Ovary (tissue), 9 donors: Measurements from ENCODE around the gene PPP4C. TPM values are rescaled to one million over a fixed set of nuclear protein-coding genes. Genes with fewer than 3 reads are reported as not detected.

ENCODE experiments used
- DNase-seq, 5 donors: peaks; one replicate each; pipeline ENCODE4 v3.0.0-alpha.2; 2019 to 2020
- H3K27ac ChIP-seq, 2 donors: fragments of 200-600 bp; one replicate each; pipeline versions ENCODE4 v1.5.1 to v1.8.0; 2019 to 2022
- H3K27me3 ChIP-seq: fragments of 200-600 bp; one replicate; pipeline ENCODE4 v1.8.0; 2022
- H3K36me3 ChIP-seq: fragments of 200-600 bp; sonication (generic); one replicate; pipeline ENCODE4 v1.5.1; 2019
- H3K4me1 ChIP-seq: one replicate; pipeline ENCODE4 v1.8.1; 2013; ENCODE audit warnings: mild to moderate bottlenecking, moderate library complexity; ENCODE audit not compliant: insufficient read depth
- H3K4me3 ChIP-seq: fragments of 200-600 bp; sonication (generic); one replicate; pipeline ENCODE4 v1.5.1; 2017
- H3K9me3 ChIP-seq, 2 donors: fragments of 200-600 bp in 1 of 2; sonication (generic) in 1 of 2; one replicate each; pipeline versions ENCODE4 v1.5.1 to v1.8.1; 2013 to 2019; ENCODE audit warnings: mild to moderate bottlenecking in 1 of 2, moderate library complexity in 1 of 2
- EP300 ChIP-seq: sonication (generic); formaldehyde crosslinking; IDR thresholded peaks from one replicate; pipeline ENCODE4 v1.6.1; 2017; ENCODE audit warnings: antibody characterized with exemption
- POLR2A ChIP-seq: fragments of 450-650 bp; IDR thresholded peaks from one replicate; pipeline ENCODE4 v1.6.1; 2017; ENCODE audit warnings: antibody characterized with exemption, mild to moderate bottlenecking, moderate library complexity
- WGBS, 3 donors: extraction: QIAGEN DNeasy Blood & Tissue Kit in 1 of 3; methylation state at CpG; one replicate each; pipeline versions ENCODE4 v1.1.5 to v1.1.7; 2013 to 2017; 5-methylcytosine and 5-hydroxymethylcytosine counted together
- intact Hi-C, 4 donors: fragments of 100-400 bp; cut with DNase I; formaldehyde crosslinking; loops; one replicate each; pipeline versions ENCODE4 v1.11.0 to v1.15.1; 2022 to 2023
- polyA plus RNA-seq, 2 donors: library from polyadenylated mRNA; stranded (reverse); fragments of 200-250 nt in 1 of 2; fragments of 350-450 nt in 1 of 2; fragmentation: Illumina TruSeq in 1 of 2; extraction: RNeasy Lipid Tissue Mini Kit (QIAGEN cat#74804) in 1 of 2; gene quantifications; one replicate each; pipeline ENCODE4 v1.2.3, GENCODE V29; 2013 to 2014
- total RNA-seq, 7 donors: library from RNA; depleted of rRNA in 2 of 7; stranded (reverse); fragments of >200 nt in 2 of 7; fragmentation: NEBNext Ultra II Directional in 3 of 7; extraction: Animal tissue kit (Norgen Biotek cat#: 25700) in 3 of 7; gene quantifications; one replicate each; pipeline versions ENCODE4 v1.1.0 to v1.2.4, GENCODE V29; 2016 to 2023
- TF ChIP-seq, protein P1 (sequence below), 3 donors: fragments of 450-650 bp in 2 of 3; fragments of 200-600 bp in 1 of 3; IDR thresholded peaks; one replicate each; pipeline versions ENCODE4 v1.5.1 to v1.8.0; 2016 to 2022; ENCODE audit warnings: antibody characterized with exemption in 3 of 3, mild to moderate bottlenecking in 1 of 3
- donor health status: DM: no; HTN: no; CAD: no; lungs with moderate emphysema.
- donor health status: DM: no; HTN: no; CAD: no.
- donor health status: Bipolar disorder and iron deficiency.
- donor health status: DM: yes; HTN: yes; CAD: no.
- donor health status: DM: no; HTN: no; CAD: no.
- donor health status: DM: yes; HTN: yes; CAD: no.

The PPP4C gene
- total and polyA plus RNA-seq, 9 donors: 13.7 to 58.8 (median 49.1) TPM

GRCh38 chr16:30108059-30108850 is 32.5 kb downstream of the PPP4C start:
- DNase-seq: no peak
- Histone ChIP-seq H3K4me3 (no peak overlapping the region), H3K36me3 (no peaks in the 10 kb centered on the region), H3K27ac (no peak overlapping the region), H3K27me3 (no peaks in the 10 kb centered on the region), H3K9me3 (no peaks in the 10 kb centered on the region), H3K4me1 (no peaks in the 10 kb centered on the region)
- TF ChIP-seq, protein P1, sequence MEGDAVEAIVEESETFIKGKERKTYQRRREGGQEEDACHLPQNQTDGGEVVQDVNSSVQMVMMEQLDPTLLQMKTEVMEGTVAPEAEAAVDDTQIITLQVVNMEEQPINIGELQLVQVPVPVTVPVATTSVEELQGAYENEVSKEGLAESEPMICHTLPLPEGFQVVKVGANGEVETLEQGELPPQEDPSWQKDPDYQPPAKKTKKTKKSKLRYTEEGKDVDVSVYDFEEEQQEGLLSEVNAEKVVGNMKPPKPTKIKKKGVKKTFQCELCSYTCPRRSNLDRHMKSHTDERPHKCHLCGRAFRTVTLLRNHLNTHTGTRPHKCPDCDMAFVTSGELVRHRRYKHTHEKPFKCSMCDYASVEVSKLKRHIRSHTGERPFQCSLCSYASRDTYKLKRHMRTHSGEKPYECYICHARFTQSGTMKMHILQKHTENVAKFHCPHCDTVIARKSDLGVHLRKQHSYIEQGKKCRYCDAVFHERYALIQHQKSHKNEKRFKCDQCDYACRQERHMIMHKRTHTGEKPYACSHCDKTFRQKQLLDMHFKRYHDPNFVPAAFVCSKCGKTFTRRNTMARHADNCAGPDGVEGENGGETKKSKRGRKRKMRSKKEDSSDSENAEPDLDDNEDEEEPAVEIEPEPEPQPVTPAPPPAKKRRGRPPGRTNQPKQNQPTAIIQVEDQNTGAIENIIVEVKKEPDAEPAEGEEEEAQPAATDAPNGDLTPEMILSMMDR (IDR thresholded peaks at IDR 0.05): no peak
- TF ChIP-seq POLR2A (no peak), EP300 (no peak)
- intact Hi-C loops: no loop called here
- 87 to 93% (median 90%) methylated on average over 14 to 15 of the region's 15 CpGs for WGBS, 3 donors

DNA sequence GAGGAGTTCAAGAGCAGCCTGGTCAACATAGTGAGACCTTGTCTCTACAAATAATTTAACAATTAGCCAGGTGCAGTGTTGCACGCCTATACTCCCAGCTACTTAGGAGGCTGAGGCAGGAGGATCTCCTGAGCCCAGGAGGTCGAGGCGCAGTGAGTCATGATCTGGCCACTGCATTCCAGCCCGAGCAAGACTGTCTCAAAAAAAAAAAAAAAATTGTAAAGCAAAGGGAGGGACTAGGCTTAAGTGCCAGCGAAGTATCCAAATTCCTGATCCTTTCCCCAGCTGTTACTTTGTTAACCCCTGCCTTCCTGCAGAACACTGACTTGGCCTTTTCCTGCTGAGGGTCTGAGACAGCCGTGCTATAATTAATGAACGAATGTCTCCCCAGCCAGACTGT is 34.9 kb downstream of the PPP4C start:
- intact Hi-C loops: no loop called here
- H3K27ac ChIP-seq: no peak overlapping the region
- no peaks in the 10 kb centered on the region for H3K9me3 ChIP-seq
- H3K4me1 ChIP-seq: no peaks in the 10 kb centered on the region
- no peaks in the 10 kb centered on the region for H3K36me3 ChIP-seq
- H3K4me3 ChIP-seq: no peak overlapping the region
- WGBS, 3 donors: 39 to 52% (median 45%) methylated on average over 7 of the region's 7 CpGs
- no peak for DNase-seq
- TF ChIP-seq POLR2A (no peak), EP300 (no peak)
- TF ChIP-seq, protein P1 (IDR thresholded peaks at IDR 0.05): no peak
- no peaks in the 10 kb centered on the region for H3K27me3 ChIP-seq

DNA sequence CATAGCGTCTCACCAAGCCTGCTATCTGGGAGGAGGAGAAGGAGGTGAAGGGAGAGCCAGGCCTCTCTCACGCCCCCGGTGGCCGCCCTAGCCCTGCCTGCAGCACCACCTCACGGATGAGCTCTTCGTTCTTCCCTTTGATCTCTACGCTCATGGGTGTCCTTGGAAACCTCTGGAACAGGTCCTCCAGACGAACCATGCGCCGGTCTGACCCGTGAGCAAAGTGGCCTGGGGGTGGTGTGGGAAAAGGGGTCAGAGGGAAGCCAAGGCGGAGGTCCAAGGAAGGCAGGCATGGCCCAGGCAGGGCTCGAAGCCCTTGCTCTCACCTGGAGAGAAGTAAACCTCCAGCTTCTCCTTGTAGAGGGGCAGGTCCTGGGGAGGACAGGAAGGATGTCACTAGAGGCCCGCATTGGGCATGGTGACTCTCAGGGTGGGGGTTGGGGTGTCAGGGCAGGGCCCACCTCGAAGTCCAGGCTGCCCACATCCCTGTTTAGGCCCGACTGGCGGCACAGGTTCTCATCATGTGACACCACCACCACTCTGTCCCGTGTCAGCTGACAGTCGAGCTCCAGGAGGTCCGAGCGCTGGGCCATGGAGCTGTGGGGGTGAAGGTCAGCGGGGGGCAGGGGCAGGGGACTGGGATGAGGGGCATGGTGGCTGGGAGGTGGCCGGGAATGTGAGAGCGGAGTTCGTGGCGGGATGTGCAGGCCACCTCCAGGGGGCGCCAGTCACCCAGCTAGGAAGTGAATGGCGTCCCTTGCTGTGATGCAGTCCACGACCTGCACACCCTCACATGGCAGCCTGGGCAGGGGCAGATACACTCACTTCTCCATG is 36.6 kb downstream of the PPP4C start:
- H3K27me3 ChIP-seq: no peaks in the 10 kb centered on the region
- H3K36me3 ChIP-seq: no peaks in the 10 kb centered on the region
- H3K9me3 ChIP-seq: no peaks in the 10 kb centered on the region
- no peak overlapping the region for H3K27ac ChIP-seq
- intact Hi-C loops: no loop called here
- no peak overlapping the region for H3K4me3 ChIP-seq
- TF ChIP-seq, protein P1 (IDR thresholded peaks at IDR 0.05): peak in 1 of 3 donors; percentile 61
- no peak for TF ChIP-seq EP300
- no peaks in the 10 kb centered on the region for H3K4me1 ChIP-seq
- 67 to 69% (median 68%) methylated on average over 29 of the region's 29 CpGs for whole genome bisulfite sequencing, 3 donors
- DNase-seq: peak; percentile 46 to 72 (median 62)

DNA sequence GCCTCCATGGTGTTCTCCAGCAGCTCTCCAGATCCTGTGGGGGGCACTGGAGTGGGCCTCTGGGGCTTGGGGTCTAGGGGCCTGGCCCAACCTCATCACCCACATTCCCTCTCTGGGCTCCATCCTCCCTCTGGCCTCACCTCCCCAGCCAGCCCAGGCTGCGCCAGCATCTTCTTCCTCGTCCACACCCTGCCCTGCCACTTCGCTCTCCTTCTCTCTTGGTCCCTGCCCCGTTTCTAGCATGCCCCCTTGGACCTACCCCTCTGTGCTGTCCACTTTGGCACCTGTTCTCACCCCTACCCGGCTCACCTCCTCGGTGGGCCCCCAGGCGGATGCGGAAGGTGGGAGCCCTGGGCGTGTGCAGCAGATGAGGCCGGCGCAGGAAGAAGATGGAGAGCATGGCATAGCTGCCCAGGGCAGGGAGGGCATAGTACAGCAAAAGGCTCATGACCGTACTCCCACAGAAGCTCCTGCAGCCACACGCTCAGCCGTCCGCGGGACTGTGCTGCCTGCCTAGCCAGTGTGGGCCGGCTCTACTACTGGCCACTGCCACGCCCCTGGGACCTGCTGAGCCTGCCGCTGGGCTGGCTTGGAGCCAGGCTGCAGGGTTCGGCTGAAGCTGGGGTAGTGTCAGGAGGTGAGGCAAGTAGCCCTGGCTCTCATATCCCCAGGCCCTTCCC is 37.4 kb downstream of the PPP4C start, which contains the start of gene GDPD3:
GDPD3 (minus strand) TSS at position 507 of the 680 bp plus-strand sequence; CDS start at position 448, 59 bp downstream.
- Histone ChIP-seq H3K4me3 (no peak within 1 kb of the TSS), H3K27ac (no peak within 1 kb of the TSS), H3K9me3 (no peaks in the 10 kb centered on the region), H3K36me3 (no peaks in the 10 kb centered on the region), H3K4me1 (no peaks in the 10 kb centered on the region), H3K27me3 (no peaks in the 10 kb centered on the region)
- DNase-seq: peak in 2 of 5 donors; percentile 40 to 54
- TF ChIP-seq EP300 (no peak), POLR2A (no peak)
- TF ChIP-seq, protein P1 (IDR thresholded peaks at IDR 0.05): no peak
- WGBS, 3 donors: 68 to 77% (median 69%) methylated on average over 20 of the region's 20 CpGs
- intact Hi-C loops: no loop called here
